GM12872 (cell line): ENCODE data around the gene NOC4L.

Experiments used
- CTCF ChIP-seq: IDR thresholded peaks from 3 replicates; pipeline ENCODE4 v1.5.1; 2011; ENCODE audit warnings: low read depth, mild to moderate bottlenecking, low read length, moderate library complexity; ENCODE audit not compliant: insufficient read depth

NOC4L gene

DNA sequence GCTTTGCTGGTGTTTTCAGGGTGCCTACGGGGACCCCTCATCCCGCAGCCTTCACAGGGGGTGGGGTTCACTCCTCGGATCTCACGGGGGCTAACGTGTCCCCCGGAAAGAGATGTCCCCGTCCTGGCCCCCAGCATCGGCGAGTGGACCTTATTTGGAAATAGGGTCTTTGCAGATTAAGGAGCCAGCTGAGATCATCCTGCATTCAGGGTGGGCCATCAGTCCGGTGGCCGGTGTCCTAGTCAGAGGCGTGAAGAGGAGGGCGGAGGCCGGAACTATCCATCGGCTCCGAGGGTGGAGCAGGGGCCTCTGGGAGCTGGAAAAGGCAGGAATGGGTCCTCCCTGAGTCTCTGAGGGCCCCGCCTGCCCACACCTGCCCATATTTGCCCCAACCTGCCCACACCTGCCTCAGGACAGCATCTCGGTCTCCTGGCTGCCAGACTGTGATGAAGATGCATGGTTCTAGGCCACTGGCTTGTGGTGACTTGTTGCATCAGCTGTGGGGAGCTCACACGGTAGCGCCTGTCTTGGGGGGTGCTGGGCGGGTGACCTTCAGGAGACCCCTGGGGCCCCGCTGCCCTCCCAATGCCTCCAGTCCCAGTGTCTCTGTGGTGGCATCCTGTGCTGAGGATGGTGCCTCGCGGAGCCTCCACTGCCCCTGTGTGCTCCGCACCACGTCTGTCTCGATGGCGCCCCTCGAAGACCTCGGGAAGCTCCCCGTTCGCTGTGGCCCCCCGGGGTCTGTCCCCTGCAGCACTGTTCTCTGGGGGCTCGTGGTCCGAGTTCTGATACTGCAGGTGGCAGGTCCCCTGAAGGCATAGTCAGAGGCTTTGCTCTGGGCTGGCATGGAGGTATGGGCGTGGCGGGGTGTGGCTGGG lies 14.7 kb downstream of the NOC4L start:
- TF ChIP-seq CTCF: no peak

GRCh38 chr12:132159555-132160003 lies 15.3 kb downstream of the NOC4L start:
- no peak for TF ChIP-seq CTCF

GRCh38 chr12:132160016-132160415 lies 15.8 kb downstream of the NOC4L start:
- TF ChIP-seq CTCF: no peak

- TF ChIP-seq CTCF: no peak
These were observed 16.4 kb downstream of the NOC4L start for GRCh38 chr12:132160601-132161035.

DNA sequence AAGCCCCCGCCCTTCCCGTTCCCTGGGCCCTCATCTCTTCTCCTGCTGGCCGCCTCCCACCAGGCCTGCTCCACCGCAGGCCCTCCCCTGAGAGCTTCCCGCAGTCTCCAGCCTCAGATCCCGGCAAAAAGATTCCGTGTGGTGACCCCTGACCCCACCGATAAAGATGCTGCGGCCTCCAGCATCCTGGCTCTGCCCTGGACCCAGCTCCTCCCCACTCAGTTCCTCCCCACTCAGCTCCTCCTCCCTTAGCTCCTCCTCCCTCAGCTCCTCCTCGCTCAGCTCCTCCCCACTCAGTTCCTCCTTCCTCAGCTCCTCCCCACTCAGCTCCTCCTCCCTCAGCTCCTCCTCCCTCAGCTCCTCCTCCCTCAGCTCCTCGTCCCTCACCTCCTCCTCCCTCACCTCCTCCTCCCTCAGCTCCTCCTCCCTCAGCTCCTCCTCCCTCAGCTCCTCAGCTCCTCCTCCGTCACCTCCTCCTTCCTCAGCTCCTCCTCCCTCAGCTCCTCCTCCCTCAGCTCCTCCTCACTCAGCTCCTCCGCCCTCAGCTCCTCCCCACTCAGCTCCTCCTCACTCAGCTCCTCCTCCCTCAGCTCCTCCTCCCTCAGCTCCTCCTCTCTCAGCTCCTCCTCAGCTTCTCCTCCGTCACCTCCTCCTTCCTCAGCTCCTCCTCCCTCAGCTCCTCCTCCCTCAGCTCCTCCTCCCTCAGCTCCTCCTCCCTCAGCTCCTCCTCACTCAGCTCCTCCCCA lies 17.0 kb downstream of the NOC4L start:
- no peak for TF ChIP-seq CTCF

- no peak for TF ChIP-seq CTCF
These were observed 17.7 kb downstream of the NOC4L start for GRCh38 chr12:132161796-132162507.

DNA sequence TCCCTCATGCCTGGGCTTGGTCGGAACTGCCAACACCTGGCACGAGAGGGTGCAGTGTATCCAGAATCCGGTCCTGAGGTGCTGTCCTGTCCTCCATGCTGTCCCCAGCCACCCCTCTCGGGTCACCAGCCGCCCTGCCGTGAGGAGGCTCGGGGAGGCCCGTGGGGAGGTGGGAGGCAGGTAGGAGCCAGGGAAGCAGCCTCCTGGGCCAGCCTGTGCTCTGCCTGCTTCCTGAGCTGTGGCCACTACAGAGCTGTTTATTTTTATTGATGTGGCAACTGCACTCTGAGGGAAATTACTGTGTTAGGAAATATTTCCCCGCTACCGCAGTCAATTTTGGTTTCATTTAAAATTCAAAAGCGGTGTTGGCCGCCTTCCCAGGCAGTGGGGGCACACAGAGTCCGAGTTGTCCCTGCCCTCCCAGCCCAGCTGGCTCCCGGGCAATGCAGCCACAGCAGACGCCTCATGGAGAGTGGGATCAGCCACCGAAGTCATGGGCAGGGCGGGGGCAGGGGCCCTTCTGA lies 18.3 kb downstream of the NOC4L start:
- no peak for TF ChIP-seq CTCF
